ENCODE results near the gene PI4KB.
A peak's percentile ranks its signal among the peaks of the same experiment; 100 is the strongest.

PI4KB gene

DNA sequence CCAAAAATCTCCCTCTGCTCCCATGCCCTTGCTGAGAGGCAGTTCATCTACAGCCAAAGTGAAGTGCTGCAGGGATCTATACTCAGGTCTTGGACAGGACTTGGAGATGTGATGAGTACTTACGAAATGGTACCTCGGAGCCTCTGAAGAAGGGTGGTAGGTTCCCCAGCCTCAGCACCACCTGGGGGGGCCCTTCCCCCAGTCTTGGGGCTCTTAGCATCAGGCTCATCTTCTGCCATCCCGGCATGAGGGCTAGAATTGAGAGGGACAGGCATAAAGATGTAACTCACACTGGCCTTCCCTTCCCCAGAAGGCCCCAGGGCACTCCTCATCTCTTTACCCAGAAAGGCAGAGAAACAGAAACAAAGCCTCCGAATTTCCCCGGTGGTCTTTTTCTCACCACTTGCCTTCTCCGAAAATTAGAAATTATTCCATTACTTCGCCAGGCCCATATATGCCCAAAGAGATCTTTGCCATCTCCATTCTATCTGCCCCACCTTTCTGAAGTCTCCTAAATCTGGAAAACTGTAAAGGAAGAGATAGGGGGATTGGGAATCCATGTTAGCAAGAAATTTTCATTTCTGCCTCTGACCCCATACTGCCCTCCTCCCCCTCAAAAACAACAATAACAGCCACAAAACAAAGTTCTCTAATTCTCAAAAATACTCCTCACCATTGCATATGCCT, 19.0 kb upstream of the PI4KB start:
- no peak for DNase-seq (ENCODE audit: low read depth)

DNA sequence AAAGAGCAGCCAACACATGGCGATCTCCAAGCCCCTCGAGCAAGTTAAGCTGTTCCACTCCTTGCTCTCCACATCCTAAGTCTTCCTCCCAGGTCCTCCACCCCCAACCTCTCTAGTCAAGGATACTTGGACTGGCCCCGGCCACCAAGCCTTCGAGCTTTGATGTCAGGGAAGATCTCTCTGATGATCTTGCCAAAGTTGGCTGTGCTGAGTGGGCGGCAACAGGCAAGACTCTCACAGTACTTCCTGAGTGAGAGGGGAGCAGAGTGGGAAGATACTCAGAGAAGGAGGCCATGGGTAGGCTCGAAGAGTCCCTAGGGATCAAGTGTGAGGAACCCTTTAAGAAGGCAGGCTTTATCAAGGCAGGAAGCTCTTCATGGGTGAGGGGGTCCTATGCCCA, 17.1 kb upstream of the PI4KB start:
- no peak for DNase-seq (ENCODE audit: low read depth)

DNA sequence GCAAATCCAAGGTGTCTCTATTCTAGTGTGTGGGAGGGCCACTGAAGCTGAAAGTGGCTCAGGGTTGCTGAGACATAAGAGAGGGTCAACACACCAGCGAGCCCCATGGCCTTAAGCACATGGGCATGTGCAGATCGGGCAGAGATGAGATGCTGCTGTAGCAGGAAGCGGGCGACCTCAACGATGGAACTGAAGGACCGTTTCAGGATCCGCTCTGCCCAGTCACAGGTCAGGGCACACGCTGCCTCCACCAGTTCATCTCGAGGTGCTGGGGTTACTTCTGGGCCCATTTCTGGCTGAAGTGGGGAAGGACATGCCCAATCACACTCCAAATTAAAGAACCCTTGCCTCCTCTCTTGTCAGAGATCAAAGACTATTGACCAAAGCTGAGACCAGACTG, 16.4 kb upstream of the PI4KB start:
- DNase-seq (ENCODE audit: low read depth): no peak

DNA sequence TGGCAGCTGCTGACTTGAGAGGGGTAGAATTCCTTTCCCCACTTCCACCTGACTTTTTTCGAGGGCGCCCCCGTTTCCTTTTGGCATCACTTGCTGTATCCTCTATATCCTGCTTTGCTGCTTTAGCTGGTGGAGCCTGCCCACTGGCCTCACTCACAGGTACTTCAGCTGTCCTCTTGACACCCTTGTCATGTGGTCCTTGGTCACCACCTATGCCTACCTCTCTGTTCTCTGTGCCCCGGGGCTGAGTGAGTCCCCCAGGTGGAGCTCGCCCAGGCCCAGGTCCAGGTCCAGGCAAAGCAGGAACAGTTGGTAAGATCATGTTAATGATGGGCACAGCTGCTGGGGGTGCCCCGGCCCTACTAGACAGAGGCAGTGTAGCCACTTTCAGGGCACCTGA, 15.4 kb upstream of the PI4KB start:
- no peak for DNase-seq (ENCODE audit: low read depth)

DNA sequence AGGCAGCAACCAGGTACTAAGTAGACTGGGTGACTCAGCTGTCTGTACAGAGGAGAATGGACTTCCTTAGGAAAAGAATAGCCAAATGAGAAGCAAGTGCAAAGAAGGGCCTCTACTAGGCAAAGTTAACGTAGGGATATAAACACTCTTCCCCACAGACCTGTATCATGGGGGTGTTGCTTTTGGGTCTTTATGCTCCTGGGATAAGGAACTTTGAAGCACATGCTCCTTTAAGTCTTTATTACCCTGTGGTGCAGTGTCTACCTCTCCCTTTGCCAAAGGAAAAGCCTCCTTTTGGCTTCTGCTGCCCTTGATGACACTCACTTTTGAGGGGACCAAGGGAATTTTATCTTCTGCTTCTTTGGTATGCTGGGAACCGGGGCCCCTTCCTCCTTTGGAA, 14.8 kb upstream of the PI4KB start:
- DNase-seq (ENCODE audit: low read depth): no peak

DNA sequence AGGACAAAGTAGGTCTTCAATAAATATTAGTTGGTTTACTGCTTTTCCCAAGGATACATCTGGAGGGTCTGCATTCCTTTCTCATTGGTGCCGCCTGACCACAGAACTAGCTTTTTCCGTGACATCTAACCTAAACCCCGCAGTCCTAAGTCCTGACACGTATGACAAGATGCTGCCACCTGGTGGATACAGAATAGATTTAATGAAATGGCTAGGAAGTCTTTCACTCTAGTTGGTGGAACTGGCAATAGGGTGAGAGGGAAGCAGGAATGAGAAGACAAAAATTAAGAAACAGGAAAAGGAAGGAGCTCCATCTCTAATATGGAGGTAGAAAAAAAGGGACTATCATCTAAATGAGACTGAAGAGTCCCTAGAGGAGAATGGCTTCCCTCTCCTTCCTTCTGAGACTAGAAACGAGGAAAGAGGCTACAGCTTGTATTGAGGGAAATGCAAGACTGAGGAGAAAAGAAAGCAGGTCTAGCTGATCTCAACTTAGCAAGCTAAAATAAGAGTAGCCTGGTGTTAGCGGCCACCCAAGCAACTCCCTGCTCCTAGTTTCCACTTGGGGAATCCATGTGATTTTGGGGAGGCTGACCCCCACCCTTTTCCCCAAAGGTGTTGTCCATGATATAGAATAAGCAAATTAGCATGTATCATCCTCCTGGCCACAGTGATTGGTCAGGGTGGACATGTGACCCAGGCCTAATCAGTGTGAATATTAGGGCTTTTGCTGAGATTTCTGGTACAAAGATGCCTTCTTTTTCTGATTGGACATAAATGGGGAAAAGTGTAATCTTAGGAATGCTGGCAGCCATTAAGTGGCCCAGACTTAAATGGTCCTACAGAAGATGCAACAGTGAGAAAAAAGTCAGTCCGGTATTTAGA, 13.9 kb upstream of the PI4KB start:
- DNase-seq (ENCODE audit: low read depth): no peak

DNA sequence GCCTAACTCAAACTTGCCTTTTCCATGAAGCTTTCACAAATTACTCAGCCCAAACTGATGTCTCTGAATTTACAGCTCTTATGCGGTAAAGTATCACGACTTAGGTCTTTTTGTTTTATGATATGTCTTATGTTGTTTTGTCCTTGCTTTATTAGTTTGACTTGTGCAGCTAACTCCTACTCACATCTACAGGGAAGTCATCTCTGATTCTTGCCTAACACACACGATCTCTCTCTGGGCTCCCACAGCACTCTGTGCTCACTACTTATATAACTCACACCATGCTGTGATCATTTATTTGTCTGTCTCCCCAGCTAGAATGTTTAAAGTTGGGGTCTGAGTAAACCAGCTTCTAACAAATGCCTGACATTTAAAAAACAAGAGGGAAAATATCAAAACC, 9.3 kb upstream of the PI4KB start:
- no peak for DNase-seq (ENCODE audit: low read depth)

DNA sequence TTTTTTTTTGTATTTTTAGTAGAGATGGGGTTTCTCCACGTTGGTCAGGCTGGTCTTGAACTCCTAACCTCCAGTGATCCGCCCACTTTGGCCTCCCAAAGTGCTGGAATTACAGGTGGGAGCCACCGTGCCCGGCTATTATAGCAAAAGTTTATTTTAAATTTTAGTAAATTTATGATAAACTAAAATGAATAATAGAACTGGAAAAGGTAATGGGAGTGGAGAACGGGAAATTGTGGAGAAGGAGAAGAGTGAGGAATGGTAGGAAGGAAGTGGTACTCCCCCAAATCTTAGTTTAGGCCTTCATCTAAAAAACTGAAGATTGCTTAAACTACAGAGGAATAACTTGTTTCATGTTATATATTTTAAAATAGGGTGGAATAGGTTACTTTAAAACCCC, 7.6 kb upstream of the PI4KB start:
- no peak for DNase-seq (ENCODE audit: low read depth)

DNA sequence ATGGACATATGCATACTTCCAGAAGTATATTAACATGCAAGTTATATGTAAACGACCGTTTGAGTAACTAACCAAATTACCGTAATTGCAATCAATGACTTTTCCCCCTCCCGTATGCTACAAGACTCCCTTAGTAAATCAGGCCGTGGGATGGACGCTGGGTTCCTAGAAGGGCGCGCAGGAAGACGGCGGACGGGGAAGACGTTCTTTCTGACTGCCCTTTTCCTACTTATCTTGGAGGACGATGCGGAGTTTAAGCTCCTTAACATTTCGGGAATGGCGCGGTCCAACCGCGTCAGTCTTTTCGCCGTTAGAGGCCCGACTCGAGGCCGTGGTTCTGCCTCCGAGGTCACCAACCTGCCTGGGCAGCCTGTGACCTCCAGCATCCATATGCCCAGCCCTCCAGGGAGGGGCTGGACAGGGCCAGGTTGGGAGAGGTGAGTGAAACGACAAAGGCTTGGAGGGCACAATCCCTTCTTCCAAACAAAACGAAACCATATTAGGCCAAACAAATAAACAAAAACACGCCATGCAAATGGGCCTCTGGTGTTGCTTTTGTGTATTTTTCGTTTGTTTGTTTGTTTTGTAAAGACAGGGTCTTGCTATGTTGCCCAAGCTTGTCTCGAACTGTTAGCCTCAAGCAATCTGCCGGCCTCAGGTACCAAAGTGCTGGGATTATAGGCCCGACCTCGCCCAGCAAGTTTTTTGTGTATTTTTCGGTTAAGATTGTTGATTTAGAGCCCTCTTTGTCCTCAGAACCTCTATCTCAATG, 873 bp upstream of the PI4KB start:
- no peak for DNase-seq (ENCODE audit: low read depth)

DNA sequence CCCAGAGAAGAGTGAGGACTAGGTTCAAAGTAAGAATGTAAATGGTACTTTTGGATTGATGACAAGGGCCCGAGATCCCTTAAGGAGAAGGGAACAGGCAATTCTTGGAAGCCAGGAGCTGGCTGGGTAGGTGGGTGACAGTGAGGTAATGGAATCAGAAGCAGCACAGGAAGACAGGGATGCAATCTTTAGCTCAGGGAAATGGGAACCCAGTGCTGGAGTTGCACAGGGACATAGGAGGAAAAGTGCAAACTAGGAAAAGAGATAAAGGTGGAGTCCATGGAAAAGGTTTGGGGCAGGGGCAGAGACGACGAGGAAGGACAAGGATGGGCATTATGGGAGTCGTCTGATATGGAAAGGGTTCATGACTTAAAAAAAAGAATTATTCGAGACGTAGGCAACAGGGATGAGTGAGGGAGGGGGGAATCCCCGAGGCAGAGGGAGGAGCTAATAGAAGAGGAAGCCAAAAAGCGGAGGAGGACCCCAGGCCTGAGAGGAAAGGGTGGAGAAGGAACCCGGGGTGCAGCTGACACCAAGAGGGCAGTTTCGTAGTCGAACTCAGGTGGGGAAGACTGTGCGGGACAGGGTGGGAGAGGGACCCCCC, 495 bp downstream of the PI4KB start:
- DNase-seq (ENCODE audit: low read depth): peak; percentile 21

DNA sequence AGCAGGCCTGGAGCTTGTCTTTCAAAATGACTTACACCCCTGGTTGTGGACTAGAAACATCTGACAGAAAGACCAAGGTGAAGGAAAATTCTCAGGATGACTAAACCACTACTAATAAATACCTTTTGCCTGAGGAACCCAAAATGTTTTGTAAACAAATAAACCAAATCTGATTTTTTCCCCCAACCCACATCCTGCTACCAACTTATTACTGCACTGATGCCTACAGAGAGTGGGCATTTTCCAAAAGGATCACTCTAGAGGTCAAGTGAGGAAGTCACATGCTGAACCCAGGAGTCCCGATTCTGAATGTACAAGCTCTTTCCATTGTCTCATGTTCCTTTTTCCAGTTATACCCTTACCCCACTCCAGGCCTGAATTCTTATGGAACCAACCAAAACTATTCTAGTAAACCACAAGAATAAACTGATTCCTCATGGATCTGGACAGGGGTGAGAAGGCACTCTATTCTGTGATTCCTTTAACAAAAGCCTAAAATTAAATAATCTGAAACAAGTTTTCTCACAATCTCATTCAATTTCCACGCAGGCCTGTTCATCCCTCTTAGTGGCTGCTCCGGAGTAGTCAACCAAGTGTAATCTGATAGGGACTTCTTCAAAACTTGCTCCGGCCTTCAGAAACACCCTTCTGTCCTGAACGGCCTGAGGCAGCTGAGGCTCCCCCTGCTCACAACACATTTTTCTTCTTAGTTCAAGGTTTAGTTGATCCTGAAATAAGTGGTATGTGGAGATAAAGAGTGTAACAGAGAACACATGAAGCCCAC, 1.4 kb downstream of the PI4KB start:
- no peak for DNase-seq (ENCODE audit: low read depth)

DNA sequence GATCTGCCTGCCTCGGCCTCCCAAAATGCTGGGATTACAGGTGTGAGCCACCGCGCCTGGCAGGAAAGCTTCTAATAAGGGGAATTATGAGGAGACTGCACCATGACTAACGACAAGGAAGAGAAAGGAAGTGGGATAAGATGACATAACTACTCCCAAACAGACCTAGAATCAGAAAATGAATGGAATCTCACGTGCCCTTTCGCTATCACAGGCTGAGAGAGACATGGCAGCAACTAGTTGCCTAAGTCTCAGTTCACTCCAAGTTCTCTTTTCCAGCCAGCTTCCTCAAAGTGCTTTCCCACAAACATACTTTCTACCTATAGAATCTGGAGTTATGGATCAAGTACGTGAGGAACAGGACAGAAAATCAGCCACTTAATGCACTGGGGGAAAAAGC, 2.0 kb downstream of the PI4KB start:
- DNase-seq (ENCODE audit: low read depth): no peak

DNA sequence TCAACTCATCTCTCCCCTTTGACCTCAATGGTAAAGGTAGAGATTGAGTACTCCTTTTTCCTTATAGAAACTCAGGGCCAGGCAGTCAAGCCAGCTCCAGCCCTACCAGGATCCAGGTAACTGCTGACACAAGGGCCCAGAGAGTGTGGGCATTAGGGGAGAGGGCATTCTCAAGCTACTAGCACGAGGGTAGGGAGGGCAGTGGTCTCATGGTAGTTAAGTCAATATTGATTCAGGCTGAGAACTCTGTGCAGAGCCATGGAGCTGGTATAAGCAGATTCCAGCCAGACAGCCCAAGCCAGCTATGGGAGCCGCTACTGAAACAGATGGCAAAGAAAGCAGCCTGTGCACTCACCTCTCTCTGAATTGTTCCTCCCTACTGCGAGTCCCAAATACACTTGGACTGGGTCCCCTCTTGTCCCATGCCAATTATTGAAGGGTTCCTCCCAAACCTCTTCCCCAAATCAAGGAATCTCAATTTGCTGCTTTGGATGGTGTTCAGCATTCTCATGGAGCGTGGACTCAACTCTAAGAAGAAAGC, 2.8 kb downstream of the PI4KB start:
- no peak for DNase-seq (ENCODE audit: low read depth)

DNA sequence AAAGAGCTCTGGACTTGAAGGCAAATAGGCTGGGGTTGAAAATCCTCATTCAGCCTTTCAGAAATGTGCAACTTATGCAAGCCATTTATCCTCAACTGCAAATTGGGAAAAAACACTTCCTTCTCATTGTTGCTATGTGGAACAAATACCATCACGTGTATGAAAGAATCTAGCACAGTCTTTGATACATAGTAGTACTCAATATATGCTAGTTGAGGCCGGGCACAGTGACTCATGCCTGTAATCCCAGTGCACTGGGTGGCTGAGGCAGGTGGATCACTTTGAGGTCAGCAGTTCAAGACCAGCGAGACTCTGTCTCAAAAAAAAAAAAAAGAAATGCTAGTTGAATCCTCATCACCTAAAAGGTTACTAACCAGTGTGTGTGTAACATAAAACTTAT, 8.2 kb downstream of the PI4KB start:
- no peak for DNase-seq (ENCODE audit: low read depth)

DNA sequence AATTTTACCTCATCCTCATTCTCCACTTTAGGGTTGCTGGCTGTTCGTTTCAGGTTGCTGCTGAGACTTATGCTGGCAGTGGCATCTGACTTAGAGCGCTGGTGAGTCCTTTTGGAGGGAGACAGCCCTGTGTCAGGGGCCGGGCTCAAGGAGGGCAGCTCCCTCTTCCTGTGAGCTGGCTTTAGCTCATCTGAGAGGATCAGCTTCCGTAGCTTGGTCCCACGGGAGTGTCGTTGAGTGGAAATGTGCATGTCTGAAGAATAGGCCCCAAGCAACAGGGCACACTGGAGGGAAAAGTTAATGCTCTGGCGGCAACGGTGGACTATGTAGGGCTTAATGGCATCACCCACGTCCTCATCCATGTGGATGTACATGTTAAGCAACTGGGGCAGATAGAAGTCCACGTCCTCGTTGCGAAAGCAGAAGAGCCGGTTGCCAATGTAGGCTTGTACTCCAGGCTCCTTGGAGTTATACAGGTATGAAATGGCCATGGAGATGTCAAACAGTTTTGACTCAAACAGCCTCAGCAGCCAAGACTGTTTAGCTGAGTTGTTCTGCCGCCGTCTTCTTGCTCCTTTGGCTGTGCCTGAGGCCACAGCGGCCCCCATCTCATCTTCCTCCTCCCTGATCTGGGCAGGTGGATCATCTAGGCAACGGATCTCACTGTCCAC, 11.5 kb downstream of the PI4KB start:
- DNase-seq (ENCODE audit: low read depth): no peak

DNA sequence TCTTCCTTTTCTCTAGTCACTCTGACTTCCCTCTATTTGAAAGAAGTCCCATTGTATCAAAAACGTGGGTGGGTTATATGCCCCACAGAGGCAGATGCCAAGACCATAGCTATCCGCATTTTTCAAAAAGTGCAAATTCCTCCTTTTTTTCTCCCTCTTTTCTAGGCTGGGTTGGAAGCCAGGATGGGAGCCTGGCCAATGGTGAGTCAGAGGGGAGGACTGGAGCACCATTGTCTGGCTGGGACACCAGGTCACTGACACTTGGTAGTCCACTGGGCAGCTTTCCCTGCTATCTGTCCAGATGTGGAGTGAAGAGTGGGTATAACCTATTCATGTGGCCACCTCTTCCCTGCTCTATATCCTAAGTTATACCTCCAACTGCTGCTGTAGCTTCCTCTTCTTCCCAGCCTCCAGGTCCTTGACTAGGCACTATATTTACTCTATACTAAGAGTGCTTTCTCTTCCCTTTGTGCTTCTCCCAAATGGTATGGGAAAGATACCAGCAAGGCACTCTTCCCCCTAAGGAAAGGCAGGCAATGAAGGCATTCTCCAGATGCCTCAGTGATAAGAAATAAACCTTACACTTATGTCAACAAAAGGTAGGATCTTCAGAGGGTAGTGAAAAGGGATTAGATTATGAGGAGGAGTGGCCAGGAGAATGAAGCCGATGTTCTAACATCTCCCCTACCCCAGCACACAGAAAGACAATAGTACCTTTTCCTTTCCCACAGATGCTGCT, 12.9 kb downstream of the PI4KB start:
- no peak for DNase-seq (ENCODE audit: low read depth)

DNA sequence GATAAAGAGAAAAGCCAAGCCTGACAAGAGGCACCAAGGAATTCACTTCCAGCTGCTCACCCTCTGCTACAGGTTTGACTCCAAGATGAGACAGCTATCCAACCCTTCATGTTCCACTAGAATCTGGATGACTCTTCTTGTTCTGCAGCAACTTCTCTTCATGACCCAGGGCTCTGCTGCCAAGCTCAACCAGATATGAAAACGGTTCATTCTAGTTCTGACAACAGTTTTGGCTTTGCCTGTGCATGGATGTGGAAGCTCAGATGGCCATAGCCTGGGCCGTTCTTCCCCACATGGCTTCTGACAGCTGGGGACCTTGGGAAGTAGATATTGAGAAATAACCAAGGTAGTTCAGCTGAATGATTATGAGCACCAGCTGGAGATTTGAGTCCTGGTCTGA, 13.7 kb downstream of the PI4KB start:
- DNase-seq (ENCODE audit: low read depth): no peak

DNA sequence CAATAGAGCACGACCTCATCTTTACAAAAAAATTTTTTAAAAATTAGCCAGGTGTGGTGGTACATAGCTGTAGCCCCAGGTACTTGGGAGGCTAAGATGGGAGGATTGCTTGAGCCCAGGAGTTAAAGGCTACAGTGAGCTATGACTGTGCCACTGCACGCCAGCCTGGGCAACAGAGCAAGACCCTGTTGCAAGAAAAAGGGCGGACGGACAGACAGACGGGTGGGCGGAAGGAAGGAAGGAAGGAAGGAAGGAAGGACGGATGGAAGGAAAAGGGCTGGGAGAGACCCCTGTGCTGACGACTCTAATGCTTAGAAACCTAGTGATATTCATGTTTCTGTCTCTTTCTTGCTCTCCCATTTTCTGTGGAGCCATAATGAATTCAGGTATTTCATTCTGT, 14.4 kb downstream of the PI4KB start:
- no peak for DNase-seq (ENCODE audit: low read depth)

DNA sequence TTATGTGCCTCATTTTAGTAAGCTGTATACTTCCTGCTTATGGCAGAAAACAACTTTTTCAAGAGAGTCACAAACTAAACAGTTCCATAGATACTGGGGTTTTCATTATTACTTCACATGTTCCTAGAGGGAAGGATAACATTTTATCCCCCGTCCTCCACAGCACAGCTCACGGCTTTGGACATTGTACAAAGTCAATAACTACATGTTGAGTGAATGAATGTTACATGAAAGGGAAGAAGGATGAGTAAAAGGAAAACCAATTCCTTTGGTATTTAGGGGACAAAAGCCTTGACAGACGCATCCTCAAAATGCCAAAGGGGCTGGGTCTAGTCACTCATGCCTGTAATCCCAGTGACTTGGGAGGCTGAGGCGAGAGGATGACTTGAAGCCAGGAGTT, 14.8 kb downstream of the PI4KB start:
- no peak for DNase-seq (ENCODE audit: low read depth)
